ENCODE measurements around the gene BLM. TPM values are rescaled to one million over a fixed set of nuclear protein-coding genes. Genes with fewer than 3 reads are reported as not detected.

Gene BLM
- total and polyA plus RNA-seq, 8 donors: 1.1 to 10.5 (median 2.6) TPM

DNA sequence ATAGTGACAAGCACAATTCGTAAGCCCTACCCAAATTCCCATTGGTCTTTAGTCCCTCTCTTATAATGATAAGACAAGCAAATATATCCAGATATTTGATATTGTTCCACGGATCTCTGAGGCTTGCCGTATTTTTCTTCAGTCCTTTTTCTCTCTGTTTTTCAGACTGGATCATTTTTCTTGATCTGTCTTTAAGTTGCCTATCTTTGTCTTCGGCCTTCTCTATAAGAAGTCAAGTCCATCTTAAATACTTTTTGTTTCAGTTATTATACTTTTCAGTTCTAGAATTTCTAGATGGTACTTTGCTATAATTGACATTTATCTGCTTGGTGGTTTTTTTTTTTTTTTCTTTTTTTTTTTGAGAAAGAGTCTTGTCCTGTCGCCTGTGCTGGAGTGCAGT lies 13.7 kb upstream of the BLM start:
- intact Hi-C loops (cut with DNase I; ENCODE audit: low total_unique reads): no loop called here
- 87 to 93% (median 92%) methylated on average over 5 of the region's 5 CpGs for WGBS, 5 donors

DNA sequence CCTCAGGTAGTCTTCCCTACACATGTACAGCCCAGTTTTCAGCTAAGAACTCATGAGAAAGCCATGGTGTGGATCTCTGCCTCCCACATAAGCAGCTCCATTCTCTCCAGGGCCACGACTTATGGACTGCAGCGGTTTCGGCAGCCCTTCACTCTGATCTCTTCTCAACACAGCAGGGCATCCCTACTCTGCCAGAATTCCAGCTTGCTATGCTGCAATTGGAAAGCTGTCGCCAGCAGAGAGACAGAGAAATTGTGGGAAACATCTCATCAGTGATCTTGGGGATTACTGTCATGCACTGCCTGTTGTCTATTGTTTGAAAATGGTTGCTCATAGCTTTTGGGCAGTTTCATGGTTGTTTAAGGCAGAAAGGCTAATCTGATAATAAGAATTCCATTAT lies 11.9 kb upstream of the BLM start:
- Histone ChIP-seq H3K4me1 (peaks cover 4 to 9% (median 9%) of the 10 kb centered on the region in 4 donors), H3K4me3 (no peak overlapping the region), H3K9me3 (no peaks in the 10 kb centered on the region), H3K27me3 (no peaks in the 10 kb centered on the region), H3K36me3 (no peaks in the 10 kb centered on the region), H3K27ac (no peak overlapping the region)
- intact Hi-C loops (cut with DNase I; ENCODE audit: low total_unique reads): no loop called here
- 90 to 99% (median 97%) methylated on average over 4 of the region's 4 CpGs for WGBS, 5 donors
- DNase-seq: no peak
- no peak for TF ChIP-seq POLR2AphosphoS5 (IDR thresholded peaks at IDR 0.05)
- TF ChIP-seq EP300 (IDR thresholded peaks at IDR 0.05): no peak
- TF ChIP-seq, protein P1, sequence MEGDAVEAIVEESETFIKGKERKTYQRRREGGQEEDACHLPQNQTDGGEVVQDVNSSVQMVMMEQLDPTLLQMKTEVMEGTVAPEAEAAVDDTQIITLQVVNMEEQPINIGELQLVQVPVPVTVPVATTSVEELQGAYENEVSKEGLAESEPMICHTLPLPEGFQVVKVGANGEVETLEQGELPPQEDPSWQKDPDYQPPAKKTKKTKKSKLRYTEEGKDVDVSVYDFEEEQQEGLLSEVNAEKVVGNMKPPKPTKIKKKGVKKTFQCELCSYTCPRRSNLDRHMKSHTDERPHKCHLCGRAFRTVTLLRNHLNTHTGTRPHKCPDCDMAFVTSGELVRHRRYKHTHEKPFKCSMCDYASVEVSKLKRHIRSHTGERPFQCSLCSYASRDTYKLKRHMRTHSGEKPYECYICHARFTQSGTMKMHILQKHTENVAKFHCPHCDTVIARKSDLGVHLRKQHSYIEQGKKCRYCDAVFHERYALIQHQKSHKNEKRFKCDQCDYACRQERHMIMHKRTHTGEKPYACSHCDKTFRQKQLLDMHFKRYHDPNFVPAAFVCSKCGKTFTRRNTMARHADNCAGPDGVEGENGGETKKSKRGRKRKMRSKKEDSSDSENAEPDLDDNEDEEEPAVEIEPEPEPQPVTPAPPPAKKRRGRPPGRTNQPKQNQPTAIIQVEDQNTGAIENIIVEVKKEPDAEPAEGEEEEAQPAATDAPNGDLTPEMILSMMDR (IDR thresholded peaks at IDR 0.05): no peak
- TF ChIP-seq POLR2A (IDR thresholded peaks at IDR 0.05): no peak

More for the DNA sequence above, 13.7 kb upstream of the BLM start:
- TF ChIP-seq POLR2AphosphoS5 (IDR thresholded peaks at IDR 0.05) (no peak), POLR2A (IDR thresholded peaks at IDR 0.05) (no peak), EP300 (IDR thresholded peaks at IDR 0.05) (no peak)
- TF ChIP-seq, protein P1 (IDR thresholded peaks at IDR 0.05): no peak
- peaks cover 0 to 2% (median under 1%) of the 10 kb centered on the region in 4 donors for H3K4me1 ChIP-seq
- no peak overlapping the region for H3K4me3 ChIP-seq
- H3K36me3 ChIP-seq: no peaks in the 10 kb centered on the region
- H3K27ac ChIP-seq: no peak overlapping the region
- H3K9me3 ChIP-seq: no peaks in the 10 kb centered on the region
- no peak for DNase-seq
- no peaks in the 10 kb centered on the region for H3K27me3 ChIP-seq

DNA sequence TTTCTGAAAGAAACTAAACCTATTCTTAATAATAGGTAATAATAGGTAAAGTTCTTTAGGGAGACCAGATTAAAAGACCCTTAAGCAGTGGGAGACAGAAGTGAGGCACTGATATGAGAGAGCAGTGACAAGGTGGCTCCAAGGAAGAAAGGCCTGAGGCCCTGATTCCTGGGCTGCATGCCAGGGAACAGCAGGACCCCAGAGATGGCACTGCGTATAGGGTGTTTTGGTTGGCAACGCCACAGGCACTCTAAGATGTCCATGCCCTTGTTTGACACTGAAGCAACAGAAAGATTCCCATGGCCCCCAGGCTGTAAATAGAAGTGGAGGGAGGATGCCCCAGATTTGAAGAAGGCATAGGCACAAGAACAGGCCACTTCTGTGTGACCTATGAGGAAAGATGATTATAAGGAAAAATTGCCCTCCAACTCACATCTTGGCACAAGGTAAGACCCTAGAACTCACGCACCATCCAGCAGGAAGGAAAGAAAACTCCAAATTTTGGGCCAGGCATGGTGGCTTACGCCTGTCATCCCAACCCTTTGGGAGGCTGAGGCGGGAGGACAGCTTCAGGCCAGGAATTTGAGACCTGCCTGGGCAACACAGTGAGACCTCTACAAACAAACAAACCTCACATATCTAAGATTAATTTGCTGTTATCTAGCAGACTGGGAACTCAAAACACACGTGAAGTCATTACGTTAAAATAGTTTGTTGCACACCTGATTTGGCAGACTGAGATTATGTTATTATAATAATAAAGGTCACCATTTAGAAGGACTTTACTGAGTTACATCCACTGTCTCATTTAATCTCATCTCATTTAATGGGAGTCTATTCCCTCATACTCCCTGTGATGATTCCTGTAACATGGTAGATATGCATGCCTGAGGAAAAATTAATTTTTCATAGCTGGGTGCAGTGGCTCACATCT lies 10.5 kb upstream of the BLM start:
- intact Hi-C loops (cut with DNase I; ENCODE audit: low total_unique reads): no loop called here
- H3K4me3 ChIP-seq: no peak overlapping the region
- TF ChIP-seq EP300 (IDR thresholded peaks at IDR 0.05) (no peak), POLR2A (IDR thresholded peaks at IDR 0.05) (no peak), POLR2AphosphoS5 (IDR thresholded peaks at IDR 0.05) (no peak)
- TF ChIP-seq, protein P1 (IDR thresholded peaks at IDR 0.05): no peak
- H3K9me3 ChIP-seq: no peaks in the 10 kb centered on the region
- H3K36me3 ChIP-seq: no peaks in the 10 kb centered on the region
- peaks cover 4 to 9% (median 9%) of the 10 kb centered on the region in 4 donors for H3K4me1 ChIP-seq
- WGBS, 5 donors: 78 to 85% (median 82%) methylated on average over 7 of the region's 7 CpGs
- DNase-seq: no peak
- H3K27me3 ChIP-seq: no peaks in the 10 kb centered on the region
- no peak overlapping the region for H3K27ac ChIP-seq

DNA sequence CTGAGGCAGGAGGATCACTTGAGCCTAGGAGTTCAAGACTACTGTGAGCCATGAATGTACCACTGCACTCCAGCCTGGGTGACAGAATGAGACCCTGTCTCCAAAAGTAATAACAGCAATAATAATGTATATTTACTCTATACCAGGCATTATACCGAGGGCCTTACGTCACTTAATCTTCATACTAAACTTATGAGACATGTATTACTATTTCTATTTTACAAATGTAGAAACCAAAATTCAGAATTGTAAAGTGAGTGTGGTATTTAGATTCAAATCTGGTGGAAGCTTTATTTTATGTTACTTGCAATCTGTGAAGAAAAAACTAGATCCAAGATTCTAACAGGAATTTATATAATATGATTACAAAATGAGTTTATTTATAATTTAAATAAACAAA lies 9.7 kb upstream of the BLM start:
- Histone ChIP-seq H3K27me3 (no peaks in the 10 kb centered on the region), H3K36me3 (no peaks in the 10 kb centered on the region), H3K9me3 (no peaks in the 10 kb centered on the region), H3K27ac (no peak overlapping the region), H3K4me3 (no peak overlapping the region), H3K4me1 (peaks cover 4 to 9% (median 9%) of the 10 kb centered on the region in 4 donors)
- DNase-seq: no peak
- WGBS, 5 donors: 80 to 92% (median 87%) methylated on average over 2 of the region's 2 CpGs
- intact Hi-C loops (cut with DNase I; ENCODE audit: low total_unique reads): no loop called here
- TF ChIP-seq, protein P1 (IDR thresholded peaks at IDR 0.05): no peak
- no peak for TF ChIP-seq EP300 (IDR thresholded peaks at IDR 0.05)
- TF ChIP-seq POLR2A (IDR thresholded peaks at IDR 0.05): no peak
- TF ChIP-seq POLR2AphosphoS5 (IDR thresholded peaks at IDR 0.05): no peak
